Adipose tissue (tissue), 3 donors: ENCODE measurements around the gene G6PD. TPM values are rescaled to one million over a fixed set of nuclear protein-coding genes. Genes with fewer than 3 reads are reported as not detected.
"Not testable (repeated sequence)": the region's sequence is repeated elsewhere in the genome, so short reads cannot be mapped to it uniquely, and the experiment has no call there.

Source experiments
- H3K27ac ChIP-seq: one replicate; pipeline ENCODE4 v1.5.1; 2013; ENCODE audit warnings: low read depth, low read length
- WGBS, 3 donors: extraction: QIAGEN DNeasy Blood & Tissue Kit; methylation state at CpG; one replicate each; pipeline ENCODE4 v1.1.7; 2013; 5-methylcytosine and 5-hydroxymethylcytosine counted together
- polyA plus RNA-seq, 3 donors: library from polyadenylated mRNA; stranded (reverse); fragments of 200-250 nt; gene quantifications; one replicate each; pipeline ENCODE4 v1.2.3, GENCODE V29; 2013
- donor health status: healthy with polysubstance abuse.
- donor health status: Bipolar disorder and iron deficiency.
- donor health status: healthy.

Gene G6PD
- polyA plus RNA-seq, result 10 to 100 TPM; 17.6 to 88.4 (median 33.6) TPM

DNA sequence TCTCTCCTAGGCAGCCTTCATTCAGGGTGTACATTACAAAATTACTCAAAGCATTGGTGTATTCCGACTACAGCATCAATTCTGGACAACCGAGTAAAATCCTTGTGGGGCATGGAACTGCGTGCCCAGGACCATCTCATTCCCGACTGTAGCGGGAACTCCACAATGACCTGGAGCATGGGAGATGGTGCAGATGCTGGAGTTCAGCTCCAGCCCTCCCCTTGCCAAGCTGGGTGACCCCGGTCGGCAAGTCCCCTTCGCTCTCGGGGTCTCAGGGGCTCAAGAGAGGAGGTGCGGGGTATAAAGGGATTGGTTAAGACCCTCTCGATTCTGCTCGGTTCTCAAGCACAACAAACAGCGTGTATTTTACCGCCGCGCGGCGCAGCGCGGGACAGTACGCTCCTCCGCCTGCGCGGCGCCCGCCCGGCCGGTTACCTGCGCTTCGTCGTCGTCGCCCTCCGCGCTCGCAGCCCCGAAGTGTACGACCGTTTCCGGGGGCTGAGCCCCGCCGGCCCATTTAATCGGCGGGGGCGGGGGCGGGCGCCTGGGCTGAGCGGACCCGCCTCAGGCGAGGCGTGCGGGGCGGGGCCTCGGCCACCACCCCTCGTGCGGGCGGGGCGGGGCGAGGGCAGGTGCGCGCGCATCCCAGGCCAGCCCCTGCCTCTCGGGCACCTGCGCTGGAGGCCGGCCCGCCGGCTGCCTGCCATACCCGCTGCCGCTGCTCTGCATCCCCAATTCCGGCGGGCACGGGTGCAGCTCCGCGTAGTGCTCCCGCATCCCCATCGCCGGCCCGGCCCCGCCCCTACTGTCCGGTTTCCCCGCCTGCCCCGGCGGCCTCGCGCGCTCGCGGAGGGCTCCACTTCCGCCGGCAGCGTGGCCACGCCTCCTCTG lies at the start of gene G6PD:
Gene G6PD, minus strand, starts transcription at position 493 of the 891 bp plus-strand sequence. CDS start 691 bp downstream, outside the sequence.
- WGBS, 3 donors, result 1 to 38% (median 2%) methylated on average over 49 to 89 of the region's 92 CpGs
- peak within 1 kb of the TSS; percentile 62 for H3K27ac ChIP-seq

- H3K27ac ChIP-seq, result no peak overlapping the region
- 48 to 53% (median 52%) methylated on average over 2 of the region's 2 CpGs for WGBS, 3 donors
These were observed 49.1 kb upstream of the G6PD start for GRCh38 chrX:154595559-154596249.

DNA sequence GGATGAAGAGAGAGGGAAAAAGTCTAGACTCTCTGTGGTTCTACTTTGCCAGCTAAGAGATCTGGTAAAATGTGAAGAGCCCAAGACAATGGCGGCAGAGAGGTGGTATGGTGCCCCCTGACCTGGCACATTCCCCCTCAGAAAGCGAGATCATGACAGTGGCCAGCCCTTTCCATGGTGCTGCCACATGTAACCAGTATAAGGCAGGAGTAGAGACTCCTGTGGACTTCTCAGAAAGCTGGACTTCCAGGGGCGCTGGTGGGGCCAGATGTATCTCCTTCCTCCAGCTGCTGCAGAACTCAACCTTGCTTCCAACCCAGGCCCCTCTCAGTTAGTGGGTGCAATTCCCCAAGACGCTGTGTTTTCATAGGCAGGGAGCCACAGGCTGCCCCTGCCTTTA lies 47.8 kb upstream of the G6PD start:
- WGBS, 3 donors, result 68 to 92% (median 71%) methylated on average over 4 of the region's 4 CpGs
- H3K27ac ChIP-seq, result no peak overlapping the region

GRCh38 chrX:154593201-154593600 lies 46.6 kb upstream of the G6PD start:
- WGBS, 3 donors, result 71 to 91% (median 81%) methylated on average over 4 to 5 of the region's 5 CpGs
- no peak overlapping the region for H3K27ac ChIP-seq

GRCh38 chrX:154592505-154592904 lies 45.9 kb upstream of the G6PD start:
- no peak overlapping the region for H3K27ac ChIP-seq
- 81 to 91% (median 89%) methylated on average over 5 of the region's 5 CpGs for WGBS, 3 donors

- not testable (repeated sequence) for H3K27ac ChIP-seq
- 31% methylated on average over 3 of the region's 13 CpGs; no CpG with 5 or more reads in 2 of the 3 donors for WGBS, 3 donors
These were observed 43.8 kb upstream of the G6PD start for GRCh38 chrX:154590415-154590814.

DNA sequence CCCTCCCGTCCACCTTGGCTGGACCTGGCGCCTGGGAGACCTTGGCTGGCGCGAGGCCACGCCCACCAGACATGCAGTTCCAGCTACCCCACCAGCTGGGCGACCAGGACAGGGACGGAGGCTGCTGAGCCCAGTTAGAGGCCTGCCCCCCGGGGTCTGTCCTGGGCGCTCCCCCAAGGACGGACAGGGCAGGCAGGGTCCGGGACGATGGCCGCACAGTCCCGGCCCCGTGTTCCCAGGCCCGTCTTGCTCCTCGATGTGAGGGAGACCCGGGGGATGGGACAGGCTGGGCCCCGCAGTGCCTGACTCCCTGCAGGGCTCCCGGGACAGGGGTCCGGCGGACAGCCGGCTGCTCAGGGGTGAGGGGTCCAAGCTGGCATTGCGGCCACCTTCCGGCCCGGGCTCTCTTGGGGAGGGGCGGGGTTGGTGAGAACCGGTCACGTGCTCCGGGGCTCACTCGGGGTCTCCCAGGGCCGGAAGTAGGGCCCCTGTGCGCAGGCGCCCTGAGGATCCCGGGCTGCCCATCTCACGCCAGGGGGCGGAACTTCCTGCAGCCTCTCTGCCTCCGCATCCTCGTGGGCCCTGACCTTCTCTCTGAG lies 38.0 kb upstream of the G6PD start, which contains the start of gene CTAG1A:
Gene CTAG1A, plus strand, starts transcription at position 549 of the 599 bp plus-strand sequence. CDS start 74 bp downstream, outside the sequence.
- no CpG with 5 or more reads among the region's 39 CpGs for WGBS, 3 donors
- not testable (repeated sequence) for H3K27ac ChIP-seq

- no CpG with 5 or more reads among the region's 8 CpGs for WGBS, 3 donors
These were observed 36.3 kb upstream of the G6PD start for GRCh38 chrX:154582994-154583393.

GRCh38 chrX:154575076-154575475 lies 28.4 kb upstream of the G6PD start:
- not testable (repeated sequence) for H3K27ac ChIP-seq
- no CpG with 5 or more reads among the region's 5 CpGs for WGBS, 3 donors

More at GRCh38 chrX:154582994-154583393, 36.3 kb upstream of the G6PD start:
- H3K27ac ChIP-seq, result not testable (repeated sequence)

GRCh38 chrX:154573061-154573460 lies 26.4 kb upstream of the G6PD start:
- H3K27ac ChIP-seq, result not testable (repeated sequence)
- WGBS, 3 donors, result no CpG with 5 or more reads among the region's 10 CpGs

- WGBS, 3 donors, result no CpG with 5 or more reads among the region's 11 CpGs
These were observed 23.7 kb upstream of the G6PD start for GRCh38 chrX:154570361-154570760.

GRCh38 chrX:154562295-154562694 lies 15.6 kb upstream of the G6PD start:
- WGBS, 3 donors, result no CpG with 5 or more reads among the region's 10 CpGs
- not testable (repeated sequence) for H3K27ac ChIP-seq

More at GRCh38 chrX:154570361-154570760, 23.7 kb upstream of the G6PD start:
- H3K27ac ChIP-seq, result not testable (repeated sequence)

DNA sequence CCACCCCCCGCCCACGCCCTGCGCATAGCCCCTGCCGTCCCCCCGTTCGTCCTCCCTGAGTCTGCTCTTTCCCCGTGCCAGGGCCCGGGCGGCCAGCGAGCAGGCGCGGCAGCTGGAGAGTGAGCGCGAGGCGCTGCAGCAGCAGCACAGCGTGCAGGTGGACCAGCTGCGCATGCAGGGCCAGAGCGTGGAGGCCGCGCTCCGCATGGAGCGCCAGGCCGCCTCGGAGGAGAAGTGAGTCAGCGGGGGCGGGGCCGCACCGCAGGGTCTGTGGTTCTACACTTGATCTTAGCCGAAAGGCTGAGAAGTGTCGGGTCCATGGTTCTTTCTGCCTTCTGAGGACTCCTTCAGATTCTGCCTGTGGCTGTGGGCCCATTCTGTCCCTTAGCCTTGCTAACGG lies 13.7 kb upstream of the G6PD start:
- H3K27ac ChIP-seq, result not testable (repeated sequence)
- WGBS, 3 donors, result 64 to 85% (median 73%) methylated on average over 11 to 12 of the region's 31 CpGs

DNA sequence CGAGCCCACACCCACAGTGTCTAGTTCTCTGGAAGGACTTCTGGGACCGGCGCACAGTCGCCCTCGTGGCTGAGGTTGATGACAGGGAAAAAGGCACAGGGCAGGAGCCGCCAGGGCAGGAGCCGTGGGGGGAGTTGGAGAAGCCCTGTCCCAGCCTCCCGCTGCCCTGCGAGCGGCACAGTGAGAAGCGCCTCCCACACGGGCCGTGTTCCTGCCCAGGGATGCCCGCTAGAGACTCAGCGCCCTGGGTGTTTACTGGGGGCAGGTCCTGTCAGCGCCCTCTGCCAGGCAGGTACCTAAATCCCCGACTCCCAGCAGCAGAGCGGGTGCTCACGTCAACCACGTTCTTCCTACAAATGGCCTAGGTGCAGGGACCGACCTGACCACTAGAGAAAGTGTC lies 12.2 kb upstream of the G6PD start:
- not testable (repeated sequence) for H3K27ac ChIP-seq
- WGBS, 3 donors, result 92 to 100% (median 94%) methylated on average over 1 to 9 of the region's 21 CpGs

DNA sequence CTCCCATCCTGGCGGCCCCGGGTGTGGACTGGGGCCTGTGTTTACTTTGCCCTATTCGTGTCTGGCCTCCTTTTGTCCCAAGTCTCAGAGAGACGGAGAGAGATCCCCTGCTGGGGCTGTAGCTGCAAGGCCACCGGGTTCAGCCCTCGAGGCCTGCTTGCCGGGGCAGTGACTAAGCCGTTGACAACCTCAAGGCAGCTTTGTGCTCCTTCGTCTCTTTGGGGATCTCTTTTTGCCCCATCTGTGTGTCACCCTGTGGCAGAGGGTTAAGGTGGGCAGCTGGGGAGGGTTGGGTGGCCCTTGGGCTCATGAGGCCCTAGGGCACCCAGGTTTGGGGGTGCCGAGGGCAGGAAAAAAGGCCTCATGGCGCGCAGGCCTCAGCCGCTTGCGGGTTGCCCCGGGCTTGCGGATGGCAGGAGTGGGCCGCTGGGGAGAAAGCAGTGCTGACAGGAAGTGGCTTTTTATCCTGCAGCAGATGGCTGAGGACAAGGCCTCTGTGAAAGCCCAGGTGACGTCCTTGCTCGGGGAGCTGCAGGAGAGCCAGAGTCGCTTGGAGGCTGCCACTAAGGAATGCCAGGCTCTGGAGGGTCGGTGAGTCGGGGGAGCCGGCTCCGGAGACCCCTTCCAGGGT lies 11.5 kb upstream of the G6PD start:
- WGBS, 3 donors, result 75 to 89% (median 80%) methylated on average over 4 to 5 of the region's 24 CpGs

GRCh38 chrX:154552112-154552806 lies 5.6 kb upstream of the G6PD start:
- not testable (repeated sequence) for H3K27ac ChIP-seq
- 64 to 88% (median 78%) methylated on average over 6 to 9 of the region's 18 CpGs for WGBS, 3 donors

More for the DNA sequence above, 11.5 kb upstream of the G6PD start:
- not testable (repeated sequence) for H3K27ac ChIP-seq

DNA sequence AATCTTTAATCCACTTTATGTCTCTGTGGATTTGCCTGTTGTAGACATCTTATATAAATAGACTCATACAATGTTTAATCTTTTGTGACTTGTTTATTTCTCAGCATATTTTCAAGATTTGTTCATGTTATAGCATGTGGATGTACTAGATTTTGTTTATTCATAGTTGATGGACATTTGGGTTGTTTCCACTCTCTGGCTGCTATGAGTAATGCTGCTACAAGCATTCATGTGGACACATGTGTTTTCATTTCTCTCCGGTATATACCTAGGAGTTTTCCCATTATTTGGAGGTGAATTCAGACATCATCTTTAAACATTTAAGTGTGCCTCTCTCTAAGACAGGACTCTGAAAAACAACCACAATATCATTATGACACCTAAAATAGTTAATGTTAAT lies 3.1 kb upstream of the G6PD start:
- 83 to 90% (median 87%) methylated on average over 1 of the region's 1 CpG for WGBS, 3 donors

DNA sequence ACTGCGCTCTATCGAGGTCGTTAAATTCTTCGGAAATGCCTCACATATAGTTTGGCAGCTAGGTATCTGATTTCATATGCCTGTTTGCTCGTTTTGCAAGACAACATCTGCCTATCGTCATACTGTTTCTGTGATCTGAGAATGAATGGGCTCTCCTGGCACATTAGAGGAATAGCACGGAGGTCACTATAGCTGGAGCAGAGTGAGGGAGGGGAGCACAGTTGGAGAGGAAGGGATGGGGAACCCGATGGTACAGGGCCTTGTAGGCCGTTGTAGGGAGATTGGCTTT lies 1.3 kb upstream of the G6PD start:
- 0 to 39% (median 0%) methylated on average over 9 of the region's 9 CpGs for WGBS, 3 donors
- H3K27ac ChIP-seq, result no peak overlapping the region

More for the DNA sequence above, 3.1 kb upstream of the G6PD start:
- no peak overlapping the region for H3K27ac ChIP-seq
